Esophagus squamous epithelium (tissue), 4 donors: ENCODE results near the gene ASTL.

Experiments used
- POLR2A ChIP-seq, 4 donors: fragments of 450-650 bp; IDR thresholded peaks; one replicate each; pipeline ENCODE4 v1.6.1; 2017; ENCODE audit warnings: antibody characterized with exemption in 4 of 4, mild to moderate bottlenecking in 4 of 4, moderate library complexity in 3 of 4
- TF ChIP-seq, protein P1 (sequence below), 6 experiments: fragments of 450-650 bp in 4 of 6; fragments of 200-600 bp in 2 of 6; sonication (generic) in 2 of 6; IDR thresholded peaks; one replicate each; pipeline ENCODE4 v1.5.1; 2016 to 2019; ENCODE audit warnings: antibody characterized with exemption in 6 of 6, mild to moderate bottlenecking in 4 of 6, moderate library complexity in 4 of 6

DNA sequence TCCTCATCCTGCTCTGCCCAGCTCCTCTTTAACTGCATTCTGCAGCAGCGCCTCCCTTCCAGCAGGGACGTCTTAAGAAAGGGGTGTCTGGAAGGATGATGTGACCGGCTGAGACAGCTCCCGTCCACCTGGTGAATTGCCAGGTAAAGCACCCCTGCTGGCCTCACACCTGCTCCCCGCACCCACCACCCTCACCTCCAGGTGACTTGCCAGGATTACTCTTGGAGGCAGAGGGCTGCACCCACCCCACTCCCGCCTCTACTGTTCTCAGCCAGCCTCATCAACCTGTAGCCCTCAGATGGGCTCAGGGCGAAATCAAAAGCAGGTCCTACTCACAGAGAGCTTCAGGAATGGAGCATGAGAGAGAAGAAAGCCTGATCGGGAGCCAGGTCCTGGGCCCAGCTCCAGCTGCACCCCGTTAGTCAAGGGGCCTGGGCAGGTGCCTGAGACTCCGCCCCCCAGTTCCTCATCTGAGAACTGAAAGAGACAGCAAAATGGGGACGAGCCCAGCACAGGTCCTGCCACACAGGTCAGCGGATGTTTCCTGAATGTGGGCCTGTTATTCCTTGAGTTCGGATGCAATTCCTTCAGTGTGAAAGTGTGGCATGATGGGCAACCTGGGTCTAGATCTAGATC, 27.6 kb downstream of the ASTL start:
- TF ChIP-seq POLR2A (IDR thresholded peaks at IDR 0.05) = no peak
- TF ChIP-seq, protein P1, sequence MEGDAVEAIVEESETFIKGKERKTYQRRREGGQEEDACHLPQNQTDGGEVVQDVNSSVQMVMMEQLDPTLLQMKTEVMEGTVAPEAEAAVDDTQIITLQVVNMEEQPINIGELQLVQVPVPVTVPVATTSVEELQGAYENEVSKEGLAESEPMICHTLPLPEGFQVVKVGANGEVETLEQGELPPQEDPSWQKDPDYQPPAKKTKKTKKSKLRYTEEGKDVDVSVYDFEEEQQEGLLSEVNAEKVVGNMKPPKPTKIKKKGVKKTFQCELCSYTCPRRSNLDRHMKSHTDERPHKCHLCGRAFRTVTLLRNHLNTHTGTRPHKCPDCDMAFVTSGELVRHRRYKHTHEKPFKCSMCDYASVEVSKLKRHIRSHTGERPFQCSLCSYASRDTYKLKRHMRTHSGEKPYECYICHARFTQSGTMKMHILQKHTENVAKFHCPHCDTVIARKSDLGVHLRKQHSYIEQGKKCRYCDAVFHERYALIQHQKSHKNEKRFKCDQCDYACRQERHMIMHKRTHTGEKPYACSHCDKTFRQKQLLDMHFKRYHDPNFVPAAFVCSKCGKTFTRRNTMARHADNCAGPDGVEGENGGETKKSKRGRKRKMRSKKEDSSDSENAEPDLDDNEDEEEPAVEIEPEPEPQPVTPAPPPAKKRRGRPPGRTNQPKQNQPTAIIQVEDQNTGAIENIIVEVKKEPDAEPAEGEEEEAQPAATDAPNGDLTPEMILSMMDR (IDR thresholded peaks at IDR 0.05) = no peak
